H1 (cell line): Measurements from ENCODE around the gene CYBA. TPM values are rescaled to one million over a fixed set of nuclear protein-coding genes. Genes with fewer than 3 reads are reported as not detected.

Experiments
- HDAC6 ChIP-seq: IDR thresholded peaks from one replicate; pipeline ENCODE4 v1.7.1; 2012; ENCODE audit warnings: low read depth, mild to moderate bottlenecking, inconsistent platforms, low read length, moderate library complexity
- KDM4A ChIP-seq: IDR thresholded peaks from one replicate; pipeline ENCODE4 v1.7.1; 2012; ENCODE audit warnings: low read depth, mild to moderate bottlenecking, moderate library complexity, low read length, inconsistent platforms; ENCODE audit not compliant: severe bottlenecking
- MAX ChIP-seq: IDR thresholded peaks from 2 replicates; pipeline ENCODE4 v1.6.1; 2012; ENCODE audit warnings: inconsistent platforms
- RBBP5 ChIP-seq: IDR thresholded peaks from 2 replicates; pipeline ENCODE4 v1.7.1; 2012; ENCODE audit warnings: low read depth, mild to moderate bottlenecking, inconsistent platforms, low read length, moderate library complexity, borderline replicate concordance
- TAF1 ChIP-seq: IDR thresholded peaks from 2 replicates; pipeline ENCODE4 v1.6.1; 2011; ENCODE audit warnings: mild to moderate bottlenecking, low read depth, low read length
- polyA plus RNA-seq, 7 experiments: library from polyadenylated mRNA; depleted of rRNA in 3 of 7; stranded (reverse) in 5 of 7; unstranded in 2 of 7; fragments of >200 nt in 5 of 7; fragments of 200-250 nt in 2 of 7; gene quantifications; 1 replicate in 5 of 7; 2 replicates in 1 of 7; 4 replicates in 1 of 7; pipeline versions ENCODE4 v1.2.1 to v1.2.3, GENCODE V29; 2011 to 2013; ENCODE audit warnings: missing spikeins in 2 of 7, mixed read lengths in 2 of 7
- total RNA-seq: library from RNA; stranded (reverse); fragmentation: NEBNext Ultra II Directional; extraction: Animal tissue kit (Norgen Biotek cat#: 25700); gene quantifications from 2 replicates; pipeline ENCODE4 v1.2.1, GENCODE V29; 2021

CYBA gene
- total and polyA plus RNA-seq, 2 of the 8 experiments (the other 6 are each of a cell fraction or from before 2014, with no cell fraction given), result 136 to 254 TPM

GRCh38 chr16:88650749-88651275 lies at the start of gene CYBA (continued):
- TF ChIP-seq HDAC6 (no peak), KDM4A (peak; percentile 49), TAF1 (peak; percentile 63; the same call in 1 of the 2 replicates), RBBP5 (0 out of 2 replicates have a peak, but pooled peaks have one; percentile 31), MAX (peak; percentile 63)
